Measurements from ENCODE around the gene GNAZ. TPM values are rescaled to one million over a fixed set of nuclear protein-coding genes. Genes with fewer than 3 reads are reported as not detected.

Gene GNAZ
- total and polyA plus RNA-seq, 7 donors = under 0.01 to 27.6 (median 22.8) TPM

GRCh38 chr22:23114721-23115020, 44.4 kb downstream of the GNAZ start:
- no peak overlapping the region for H3K4me3 ChIP-seq
- no peak overlapping the region for H3K27ac ChIP-seq
- no peak for DNase-seq
- peaks cover 0 to 20% (median 0%) of the 10 kb centered on the region in 4 donors for H3K4me1 ChIP-seq
- no peak for TF ChIP-seq EP300 (IDR thresholded peaks at IDR 0.05)
- no peak for TF ChIP-seq POLR2A (IDR thresholded peaks at IDR 0.05)
- TF ChIP-seq CTCF (IDR thresholded peaks at IDR 0.05) = no peak
- TF ChIP-seq POLR2AphosphoS5 (IDR thresholded peaks at IDR 0.05) = no peak
- H3K36me3 ChIP-seq = no peaks in the 10 kb centered on the region
- 86 to 91% methylated on average over 2 of the region's 2 CpGs for WGBS, 2 donors
- no peaks in the 10 kb centered on the region for H3K9me3 ChIP-seq
- no peaks in the 10 kb centered on the region for H3K27me3 ChIP-seq
- intact Hi-C loops (cut with DNase I) = no loop called here

- intact Hi-C loops (cut with DNase I) = no loop called here
- WGBS, 2 donors = 90 to 93% methylated on average over 7 of the region's 7 CpGs
- H3K4me1 ChIP-seq = peaks cover 0 to 20% (median 0%) of the 10 kb centered on the region in 4 donors
Observed at GRCh38 chr22:23115369-23115768, 45.0 kb downstream of the GNAZ start.

GRCh38 chr22:23115825-23116494, 45.6 kb downstream of the GNAZ start:
- 85 to 86% methylated on average over 18 of the region's 18 CpGs for WGBS, 2 donors
- no peak overlapping the region for H3K27ac ChIP-seq

More at GRCh38 chr22:23115369-23115768, 45.0 kb downstream of the GNAZ start:
- Histone ChIP-seq H3K4me3 (no peak overlapping the region), H3K36me3 (no peaks in the 10 kb centered on the region), H3K27me3 (no peaks in the 10 kb centered on the region), H3K9me3 (no peaks in the 10 kb centered on the region), H3K27ac (no peak overlapping the region)
- no peak for TF ChIP-seq POLR2A (IDR thresholded peaks at IDR 0.05)
- no peak for TF ChIP-seq CTCF (IDR thresholded peaks at IDR 0.05)
- no peak for TF ChIP-seq POLR2AphosphoS5 (IDR thresholded peaks at IDR 0.05)
- TF ChIP-seq EP300 (IDR thresholded peaks at IDR 0.05) = no peak
- DNase-seq = no peak

GRCh38 chr22:23116506-23117263, 46.4 kb downstream of the GNAZ start:
- TF ChIP-seq POLR2A (IDR thresholded peaks at IDR 0.05) (no peak), POLR2AphosphoS5 (IDR thresholded peaks at IDR 0.05) (no peak), EP300 (IDR thresholded peaks at IDR 0.05) (no peak), CTCF (IDR thresholded peaks at IDR 0.05) (no peak)
- Histone ChIP-seq H3K27ac (no peak overlapping the region), H3K4me3 (no peak overlapping the region), H3K27me3 (no peaks in the 10 kb centered on the region), H3K4me1 (peaks cover 0 to 20% (median 0%) of the 10 kb centered on the region in 4 donors), H3K36me3 (no peaks in the 10 kb centered on the region), H3K9me3 (no peaks in the 10 kb centered on the region)
- intact Hi-C loops (cut with DNase I) = no loop called here
- no peak for DNase-seq
- 87 to 90% methylated on average over 10 of the region's 10 CpGs for WGBS, 2 donors

More at GRCh38 chr22:23115825-23116494, 45.6 kb downstream of the GNAZ start:
- no peak for TF ChIP-seq EP300 (IDR thresholded peaks at IDR 0.05)
- no peak for TF ChIP-seq POLR2A (IDR thresholded peaks at IDR 0.05)
- no peak for TF ChIP-seq CTCF (IDR thresholded peaks at IDR 0.05)
- TF ChIP-seq POLR2AphosphoS5 (IDR thresholded peaks at IDR 0.05) = no peak
- Histone ChIP-seq H3K36me3 (no peaks in the 10 kb centered on the region), H3K27me3 (no peaks in the 10 kb centered on the region), H3K4me1 (peaks cover 0 to 20% (median 0%) of the 10 kb centered on the region in 4 donors), H3K4me3 (no peak overlapping the region), H3K9me3 (no peaks in the 10 kb centered on the region)
- no peak for DNase-seq
- intact Hi-C loops (cut with DNase I) = no loop called here
